ENCODE measurements around the gene NEAT1. TPM values are rescaled to one million over a fixed set of nuclear protein-coding genes. Genes with fewer than 3 reads are reported as not detected.

NEAT1 gene
- total and polyA plus RNA-seq, 2 of the 8 experiments (the other 6 are each of a cell fraction or from before 2014, with no cell fraction given): 2.4 to 10.7 TPM

DNA sequence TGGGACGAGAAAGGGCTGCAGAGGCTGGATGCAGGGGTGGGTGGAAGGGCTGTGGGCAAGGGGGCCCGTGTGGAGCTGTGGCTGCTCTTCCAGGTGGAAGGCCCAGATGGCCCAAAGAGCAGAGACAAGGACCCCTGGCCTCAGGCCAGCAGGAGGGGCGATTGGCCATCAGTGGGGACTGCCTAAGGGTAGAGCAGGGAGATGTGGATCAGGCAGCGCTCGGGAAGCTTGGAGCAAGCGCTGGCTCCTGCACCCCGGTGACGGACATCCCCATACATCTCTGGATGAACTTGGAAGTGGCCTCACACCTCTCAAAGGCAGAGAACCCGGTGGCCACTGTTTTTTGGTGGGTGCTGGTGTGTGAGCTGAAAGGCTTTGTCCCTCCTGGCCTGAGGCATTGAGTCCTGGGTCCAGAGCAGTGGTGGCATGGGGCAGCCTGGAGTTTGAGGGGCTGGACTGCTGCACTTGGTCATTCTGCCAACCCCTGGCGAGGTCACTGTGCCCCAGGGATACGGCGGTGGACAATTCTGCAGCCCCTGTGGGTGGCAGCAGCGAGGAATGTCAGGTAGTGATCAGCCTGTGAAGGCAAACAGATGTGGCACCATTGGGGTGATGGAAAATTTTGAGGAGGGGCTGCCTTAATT, 30.3 kb upstream of the NEAT1 start:
- Histone ChIP-seq H3K9ac (replicated peaks in 1 of 4; ENCODE audit: extremely low read depth in 1 of 4, low read depth in 3 of 4, low read length in 3 of 4) (no peak overlapping the region), H2BK15ac (ENCODE audit: low read length) (no peak overlapping the region), H4K20me1 (replicated peaks in 1 of 2; ENCODE audit: control insufficient read depth in 1 of 2, insufficient read depth in 2 of 2, low read length in 2 of 2) (peaks cover 0 to 3% of the 10 kb centered on the region in 2 experiments), H3K27ac (ENCODE audit: low read depth, low read length) (no peak overlapping the region), H2BK12ac (ENCODE audit: low read depth, low read length) (no peak overlapping the region), H3K18ac (ENCODE audit: extremely low read depth, low read length) (no peak overlapping the region), H3K27me3 (replicated peaks in 1 of 4; ENCODE audit: control insufficient read depth in 3 of 4, extremely low read depth in 1 of 4, insufficient read depth in 3 of 4, low read length in 3 of 4) (no peaks in the 10 kb centered on the region), H3K23ac (ENCODE audit: insufficient read length) (no peak overlapping the region), H3K79me2 (ENCODE audit: control insufficient read depth in 1 of 2, insufficient read depth in 2 of 2, low read length in 2 of 2) (no peaks in the 10 kb centered on the region), H3K4ac (replicated peaks; ENCODE audit: insufficient read length, low read depth, low read length) (no peak overlapping the region), H3K4me2 (ENCODE audit: insufficient read depth in 1 of 2, low read depth in 2 of 2, low read length in 2 of 2) (no peak overlapping the region), H3K14ac (ENCODE audit: insufficient read length) (no peak overlapping the region), H3K23me2 (ENCODE audit: low read depth, low read length) (no peaks in the 10 kb centered on the region), H2BK20ac (ENCODE audit: low read length) (no peak overlapping the region), H4K91ac (replicated peaks; ENCODE audit: insufficient read length, low read length) (no peak overlapping the region), H3K56ac (replicated peaks; ENCODE audit: insufficient read length, low read depth, low read length) (no peak overlapping the region), H2BK5ac (ENCODE audit: low read depth, low read length) (no peak overlapping the region), H3K79me1 (ENCODE audit: low read depth, low read length) (peaks cover 2% of the 10 kb centered on the region; the same call in 1 of the 2 replicates), H3K4me1 (replicated peaks in 1 of 4; ENCODE audit: control insufficient read depth in 3 of 4, insufficient read depth in 4 of 4, low read length in 3 of 4) (peaks cover 0 to 14% (median 5%) of the 10 kb centered on the region in 4 experiments; a peak in 5 of 7 replicates), H3K4me3 (ENCODE audit: extremely low read depth in 1 of 4, insufficient read depth in 2 of 4, low read depth in 3 of 4, low read length in 4 of 4) (no peak overlapping the region), H3K9me3 (ENCODE audit: insufficient read depth in 2 of 2, low read depth in 1 of 2, low read length in 1 of 2) (no peaks in the 10 kb centered on the region), H4K5ac (ENCODE audit: insufficient read length, low read depth, low read length) (no peak overlapping the region), H2AFZ (ENCODE audit: low read length) (no peak overlapping the region), H3K36me3 (ENCODE audit: control insufficient read depth in 2 of 4, insufficient read depth in 4 of 4, low read length in 3 of 4) (peaks cover 0 to 4% (median 0%) of the 10 kb centered on the region in 4 experiments; a peak in 2 of 8 replicates), H2BK120ac (replicated peaks; ENCODE audit: low read depth, low read length) (no peak overlapping the region), H2AK5ac (ENCODE audit: low read depth, low read length) (no peak overlapping the region), H4K8ac (ENCODE audit: extremely low read depth, insufficient read depth, low read length) (no peak overlapping the region)
- no peak for DNase-seq (ENCODE audit: low read depth in 1 of 2, low spot score in 2 of 2)
- CTCF ChIA-PET (ENCODE audit: partially characterized antibody): interaction anchor here (0.7 to 4.5 kb wide), 9 partner anchors 12 to 201 kb away, joined by 3 to 29 read pairs (median 9); no protein-coding TSS in a partner anchor
- 90% methylated on average over 13 of the region's 13 CpGs; no CpG with 5 or more reads in 1 of the 2 experiments for WGBS, 2 experiments (ENCODE audit: extremely low coverage in 1 of 2, insufficient coverage in 1 of 2, insufficient read length in 1 of 2, insufficient replicate concordance in 2 of 2, low coverage in 1 of 2, low lambda C conversion rate in 2 of 2, missing lambda C conversion rate in 1 of 2)
- no peak for FAIRE-seq
- no peak for TF ChIP-seq POU5F1 (IDR thresholded peaks at IDR 0.05; ENCODE audit: low read depth, low read length)
- no peak for TF ChIP-seq TAF1 (IDR thresholded peaks at IDR 0.05; ENCODE audit: low read depth, low read length)
- no peak for TF ChIP-seq CBX5 (IDR thresholded peaks at IDR 0.05; ENCODE audit: low read depth, low read length)
- POLR2A ChIA-PET (ENCODE audit: partially characterized antibody): interaction anchor here (1.9 to 17.0 kb wide), 4 partner anchors 10 to 110 kb away, joined by 4 to 202 read pairs (median 15); partner anchors contain the start of gene MALAT1

Data from H1 (cell line).